Embryonic facial prominence (tissue), 1 donor: Measurements from ENCODE around the gene ACSF3.
"Not testable (repeated sequence)": the region's sequence is repeated elsewhere in the genome, so short reads cannot be mapped to it uniquely, and the experiment has no call there.

ENCODE experiments used
- DNase-seq: peaks from one replicate; pipeline ENCODE4 v3.0.0-alpha.2; 2016; ENCODE audit errors: extremely low spot score

The ACSF3 gene

GRCh38 chr16:89055894-89056555 is 37.6 kb upstream of the ACSF3 start:
- DNase-seq = no peak

GRCh38 chr16:89056592-89056991 is 37.1 kb upstream of the ACSF3 start:
- no peak for DNase-seq

GRCh38 chr16:89057738-89058137 is 35.9 kb upstream of the ACSF3 start:
- no peak for DNase-seq

- no peak for DNase-seq
Observed at GRCh38 chr16:89058812-89059211, 34.8 kb upstream of the ACSF3 start.

- DNase-seq = no peak
Observed at GRCh38 chr16:89060207-89060794, 33.4 kb upstream of the ACSF3 start.

GRCh38 chr16:89061086-89061485 is 32.6 kb upstream of the ACSF3 start:
- no peak for DNase-seq

- no peak for DNase-seq
Observed at GRCh38 chr16:89061590-89062380, 31.9 kb upstream of the ACSF3 start.

GRCh38 chr16:89062389-89063345 is 31.0 kb upstream of the ACSF3 start:
- DNase-seq = no peak

- DNase-seq = no peak
Observed at GRCh38 chr16:89063768-89064320, 29.8 kb upstream of the ACSF3 start.

- no peak for DNase-seq
Observed at GRCh38 chr16:89064606-89065457, 28.8 kb upstream of the ACSF3 start.

GRCh38 chr16:89065458-89065822 is 28.2 kb upstream of the ACSF3 start:
- no peak for DNase-seq

- no peak for DNase-seq
Observed at GRCh38 chr16:89066721-89067120, 26.9 kb upstream of the ACSF3 start.

- DNase-seq = no peak
Observed at GRCh38 chr16:89067677-89068443, 25.8 kb upstream of the ACSF3 start.

- DNase-seq = not testable (repeated sequence)
Observed at GRCh38 chr16:89068814-89069616, 24.6 kb upstream of the ACSF3 start.

GRCh38 chr16:89069920-89070319 is 23.7 kb upstream of the ACSF3 start:
- no peak for DNase-seq

- DNase-seq = no peak
Observed at GRCh38 chr16:89070590-89070989, 23.1 kb upstream of the ACSF3 start.

- DNase-seq = peak; percentile 32
Observed at GRCh38 chr16:89071686-89072547, 21.7 kb upstream of the ACSF3 start.

GRCh38 chr16:89072548-89073130 is 21.0 kb upstream of the ACSF3 start:
- DNase-seq = no peak
